AG09309 (cell line): ENCODE results near the gene PPP1R18.
"Not testable (repeated sequence)": the region's sequence is repeated elsewhere in the genome, so short reads cannot be mapped to it uniquely, and the experiment has no call there.

ENCODE experiments used
- DNase-seq: peaks from one replicate; pipeline ENCODE4 v3.0.0-alpha.2; 2010; ENCODE audit warnings: low read depth
- H3K4me3 ChIP-seq: 2 replicates; pipeline ENCODE4 v1.5.1; 2011; ENCODE audit warnings: mild to moderate bottlenecking, low read depth, low read length, moderate library complexity; ENCODE audit not compliant: control insufficient read depth
- CTCF ChIP-seq: IDR thresholded peaks from 2 replicates; pipeline ENCODE4 v1.5.1; 2011; ENCODE audit warnings: mild to moderate bottlenecking, low read depth, low read length, inconsistent platforms; ENCODE audit not compliant: insufficient read depth, control insufficient read depth; ENCODE audit errors: missing control alignments

PPP1R18 gene

DNA sequence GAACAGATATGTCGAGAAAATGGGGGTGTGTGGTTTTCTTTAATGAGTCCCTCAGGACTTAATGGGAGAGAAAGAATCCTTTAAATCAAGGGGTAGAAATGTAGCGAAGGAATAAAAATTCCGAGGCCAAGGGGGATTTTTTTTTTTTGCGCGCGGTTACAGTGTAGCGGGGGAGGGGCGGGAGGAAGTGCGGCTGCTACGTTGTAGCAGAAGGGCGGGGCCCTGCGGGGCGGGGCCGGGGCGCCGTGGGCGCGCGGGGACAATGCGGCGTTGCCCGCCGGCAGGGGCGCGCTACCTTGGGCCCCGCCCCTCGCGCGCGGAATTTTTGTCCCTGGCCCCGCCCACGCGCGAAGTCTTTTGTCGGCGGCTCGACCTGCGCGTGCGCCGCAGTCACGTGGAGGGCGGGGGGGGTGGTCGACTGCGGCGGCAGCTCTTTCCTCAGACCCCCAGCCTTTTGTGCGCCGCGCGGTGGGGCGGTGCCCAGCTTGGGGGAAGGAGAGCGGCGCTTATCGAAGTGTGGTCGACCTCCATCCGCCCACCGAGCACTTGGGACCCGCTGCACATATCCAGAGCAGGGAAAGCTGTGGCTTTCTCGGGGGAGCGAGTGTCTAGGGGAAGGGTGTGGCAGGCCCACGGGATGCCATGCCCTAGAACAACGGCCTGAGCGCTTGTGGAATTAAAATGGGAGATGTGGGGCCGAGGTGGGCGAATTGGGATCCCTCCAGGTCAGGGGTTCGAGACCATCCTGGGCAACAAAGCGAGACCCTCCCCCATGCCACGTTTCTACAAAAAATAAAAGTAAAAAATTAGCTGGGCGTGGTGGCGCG is 35.0 kb upstream of the PPP1R18 start:
- peak; percentile 32 for TF ChIP-seq CTCF
- peak overlapping the region; percentile 96 for H3K4me3 ChIP-seq
- DNase-seq: no peak

- TF ChIP-seq CTCF: no peak
- peak overlapping the region; percentile 59 for H3K4me3 ChIP-seq
Measured at GRCh38 chr6:30720738-30721197, 34.3 kb upstream of the PPP1R18 start.

DNA sequence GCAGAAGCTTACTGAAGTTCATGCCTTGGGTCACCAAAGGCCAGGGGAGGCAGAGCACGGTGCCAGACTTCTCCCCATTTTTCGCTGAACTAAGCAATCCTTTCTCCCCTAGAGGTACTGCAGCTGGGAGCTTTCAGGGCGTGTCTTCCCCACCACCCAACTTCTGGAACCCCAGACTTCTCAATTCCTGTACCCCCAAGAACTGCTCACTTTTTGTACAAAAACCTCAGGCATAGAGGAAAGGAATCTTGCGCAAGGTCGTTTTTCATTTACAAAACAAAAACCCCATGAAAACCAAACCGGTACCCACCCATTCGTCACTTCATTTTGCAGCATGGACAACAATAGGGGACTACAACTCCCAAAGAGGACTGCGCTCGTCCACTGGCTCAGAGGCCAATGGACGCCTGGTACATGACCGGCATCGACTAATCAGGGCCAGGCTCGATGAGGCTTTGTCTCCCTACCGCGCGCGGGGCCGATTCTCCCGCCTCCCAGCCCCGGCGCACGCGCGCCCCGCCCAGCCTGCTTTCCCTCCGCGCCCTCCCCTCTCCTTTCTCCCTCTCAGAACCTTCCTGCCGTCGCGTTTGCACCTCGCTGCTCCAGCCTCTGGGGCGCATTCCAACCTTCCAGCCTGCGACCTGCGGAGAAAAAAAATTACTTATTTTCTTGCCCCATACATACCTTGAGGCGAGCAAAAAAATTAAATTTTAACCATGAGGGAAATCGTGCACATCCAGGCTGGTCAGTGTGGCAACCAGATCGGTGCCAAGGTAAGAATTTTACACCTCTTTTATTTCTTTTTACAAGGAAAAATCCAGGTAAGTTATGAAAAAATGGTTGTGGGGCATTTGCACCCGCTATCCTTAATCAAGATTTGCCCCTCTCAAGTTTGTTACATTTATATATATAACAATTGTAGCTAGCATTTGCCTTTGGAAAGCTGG is 33.6 kb upstream of the PPP1R18 start, which contains the start of gene TUBB:
TUBB (plus strand) TSS at position 562 of the 947 bp plus-strand sequence; CDS start at position 717, 155 bp downstream.
- H3K4me3 ChIP-seq: peak within 1 kb of the TSS; percentile 60

More at GRCh38 chr6:30720738-30721197, 34.3 kb upstream of the PPP1R18 start:
- DNase-seq: no peak

DNA sequence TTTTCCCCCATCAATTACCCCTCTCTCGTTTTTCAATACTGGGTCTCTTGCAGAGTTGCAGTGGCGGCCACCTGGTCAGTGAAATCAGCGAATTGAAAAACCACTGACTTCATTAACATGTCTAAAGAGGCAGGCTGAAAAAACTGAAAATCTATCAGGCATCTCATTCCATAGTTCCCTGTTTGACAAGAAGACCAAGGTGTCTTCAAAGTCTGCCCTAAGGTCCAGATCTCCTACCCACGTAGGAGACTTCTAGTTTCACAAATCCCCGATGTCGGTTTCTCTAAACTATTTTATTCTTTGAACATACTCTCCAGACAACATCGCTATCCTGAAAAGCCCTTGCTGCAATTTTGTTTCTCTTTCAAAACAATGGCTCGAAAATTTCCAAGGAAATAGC is 32.9 kb upstream of the PPP1R18 start:
- TF ChIP-seq CTCF: no peak
- DNase-seq: no peak
- peak overlapping the region; percentile 60 for H3K4me3 ChIP-seq

More for the DNA sequence above, 33.6 kb upstream of the PPP1R18 start, which contains the start of gene TUBB:
- TF ChIP-seq CTCF: no peak
- DNase-seq: peak; percentile 90

DNA sequence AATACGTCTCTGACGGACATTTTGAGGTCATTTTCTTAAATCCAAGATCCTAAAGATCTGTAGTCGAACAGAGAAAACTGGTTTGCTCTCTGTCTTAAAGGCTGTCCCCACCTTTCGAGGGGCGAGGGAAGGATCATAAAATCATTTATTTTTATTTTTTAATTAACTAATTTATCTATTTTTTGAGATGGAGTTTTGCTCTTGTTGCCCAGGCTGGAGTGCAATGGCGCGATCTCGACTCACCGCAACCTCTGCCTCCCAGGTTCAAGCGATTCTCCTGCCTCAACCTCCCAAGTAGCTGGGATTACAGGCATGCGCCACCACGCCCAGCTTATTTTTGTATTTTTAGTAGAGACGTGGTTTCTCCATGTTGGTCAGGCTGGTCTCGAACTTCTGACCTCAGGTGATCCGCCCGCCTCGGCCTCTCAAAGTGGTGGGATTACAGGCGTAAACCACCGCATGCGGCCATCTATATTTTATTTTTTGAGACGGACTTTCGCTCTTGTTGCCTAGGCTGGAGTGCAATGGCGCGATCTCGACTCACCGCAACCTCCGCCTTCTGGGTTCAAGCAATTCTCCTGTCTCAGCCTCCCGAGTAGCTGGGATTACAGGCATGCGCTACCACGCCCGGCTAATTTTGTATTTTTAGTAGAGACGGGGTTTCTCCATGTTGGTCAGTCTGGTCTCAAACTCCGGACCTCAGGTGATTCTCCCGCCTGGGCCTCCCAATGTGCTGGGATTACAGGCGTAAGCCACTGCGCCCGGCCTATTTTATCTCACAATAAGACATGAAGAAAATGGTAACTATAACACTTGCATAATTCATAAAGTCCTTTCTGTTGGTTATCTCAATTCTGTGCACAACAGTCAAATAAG is 31.6 kb upstream of the PPP1R18 start:
- H3K4me3 ChIP-seq: peak overlapping the region; percentile 18

DNA sequence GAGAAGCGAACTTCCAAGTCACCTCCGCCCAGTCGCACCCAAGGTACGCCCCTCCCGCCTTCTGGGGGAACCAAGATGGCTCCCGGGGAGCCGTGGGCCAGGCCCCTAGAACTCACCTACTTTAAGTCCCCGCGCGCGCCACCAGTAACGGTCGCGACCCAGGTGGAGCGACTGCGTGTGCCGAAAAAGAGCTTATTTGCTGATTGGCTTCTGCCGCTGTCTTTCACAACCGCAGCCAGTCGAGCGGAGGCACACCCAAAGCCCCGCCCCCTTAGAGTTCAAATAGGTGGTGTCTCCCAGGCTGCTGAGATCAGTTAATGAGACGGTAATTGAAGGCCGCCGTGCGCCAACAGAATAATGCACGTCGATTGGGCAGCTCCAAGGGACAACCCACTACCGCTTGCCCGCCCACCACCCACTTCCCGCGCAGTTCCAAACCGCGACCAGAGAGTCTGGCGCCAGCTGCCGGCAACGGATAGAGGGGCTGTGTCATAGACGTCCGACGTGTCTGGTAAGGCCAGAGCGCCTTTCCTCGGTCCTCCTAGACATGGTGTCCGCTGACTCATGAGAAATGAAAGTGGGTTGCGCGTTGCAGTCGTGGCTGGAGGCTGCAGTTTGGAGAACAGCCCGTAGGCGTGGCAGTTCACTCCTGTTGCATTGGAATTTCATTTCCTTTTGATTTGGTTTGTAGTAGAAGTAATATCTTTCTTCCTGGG is 30.8 kb upstream of the PPP1R18 start, which contains the start of gene MDC1:
MDC1 (minus strand) TSS at position 153 of the 716 bp plus-strand sequence. CDS start 2,106 bp downstream, outside the sequence.
- TF ChIP-seq CTCF: peak; percentile 31
- peak within 1 kb of the TSS; percentile 79 for H3K4me3 ChIP-seq
- peak; percentile 100 for DNase-seq

More for the DNA sequence above, 31.6 kb upstream of the PPP1R18 start:
- not testable (repeated sequence) for DNase-seq
